Tibial artery (tissue), 4 donors: ENCODE data around the gene ALDH18A1.
"Not testable (repeated sequence)": the region's sequence is repeated elsewhere in the genome, so short reads cannot be mapped to it uniquely, and the experiment has no call there.

ENCODE experiments used
- DNase-seq, 2 donors: peaks; one replicate each; pipeline ENCODE4 v3.0.0-alpha.2; 2019
- H3K27ac ChIP-seq, 2 donors: fragments of 200-600 bp; sonication (generic) in 1 of 2; 1 replicate in 1 of 2; 2 replicates in 1 of 2; pipeline ENCODE4 v1.5.1; 2018 to 2019; ENCODE audit warnings: mild to moderate bottlenecking in 1 of 2
- H3K27me3 ChIP-seq, 2 donors: fragments of 200-600 bp; sonication (generic) in 1 of 2; one replicate each; pipeline versions ENCODE4 v1.5.1 to v1.6.0; 2016 to 2019
- H3K36me3 ChIP-seq, 3 donors: fragments of 200-600 bp; sonication (generic) in 2 of 3; one replicate each; pipeline ENCODE4 v1.5.1; 2016 to 2019; ENCODE audit warnings: mild to moderate bottlenecking in 2 of 3
- H3K4me1 ChIP-seq, 4 donors: fragments of 200-600 bp; sonication (generic) in 2 of 4; 1 replicate in 3 of 4; 2 replicates in 1 of 4; pipeline ENCODE4 v1.5.1; 2016 to 2019
- H3K4me3 ChIP-seq, 2 donors: fragments of 200-600 bp; sonication (generic) in 1 of 2; 1 replicate in 1 of 2; 2 replicates in 1 of 2; pipeline ENCODE4 v1.5.1; 2018 to 2019; ENCODE audit warnings: mild to moderate bottlenecking in 2 of 2
- H3K9me3 ChIP-seq, 3 donors: fragments of 200-600 bp; sonication (generic) in 1 of 3; one replicate each; pipeline ENCODE4 v1.5.1; 2016 to 2019
- CTCF ChIP-seq, 2 experiments: fragments of 200-600 bp in 1 of 2; fragments of 450-650 bp in 1 of 2; IDR thresholded peaks; one replicate each; pipeline ENCODE4 v1.5.1; 2017 to 2019; ENCODE audit warnings: antibody characterized with exemption in 2 of 2, mild to moderate bottlenecking in 1 of 2, moderate library complexity in 1 of 2
- intact Hi-C: fragments of 100-400 bp; cut with DNase I; formaldehyde crosslinking; loops from one replicate; pipeline ENCODE4 v1.15.0; 2023; ENCODE audit warnings: low total_unique reads

The ALDH18A1 gene

GRCh38 chr10:95635319-95635733 lies 21.2 kb downstream of the ALDH18A1 start:
- Histone ChIP-seq H3K36me3 (peaks cover 44 to 88% (median 82%) of the 10 kb centered on the region in 3 donors), H3K27me3 (no peaks in the 10 kb centered on the region), H3K4me3 (no peak overlapping the region), H3K4me1 (no peaks in the 10 kb centered on the region), H3K27ac (no peak overlapping the region), H3K9me3 (no peaks in the 10 kb centered on the region)
- intact Hi-C loops, result no loop called here
- no peak for DNase-seq
- no peak for TF ChIP-seq CTCF (IDR thresholded peaks at IDR 0.05)

- intact Hi-C loops, result no loop called here
- no peak for TF ChIP-seq CTCF (IDR thresholded peaks at IDR 0.05)
- H3K36me3 ChIP-seq, result peaks cover 56 to 93% (median 87%) of the 10 kb centered on the region in 3 donors
- H3K4me1 ChIP-seq, result no peaks in the 10 kb centered on the region
- no peak for DNase-seq
- H3K9me3 ChIP-seq, result no peaks in the 10 kb centered on the region
- H3K4me3 ChIP-seq, result no peak overlapping the region
- H3K27me3 ChIP-seq, result no peaks in the 10 kb centered on the region
- no peak overlapping the region for H3K27ac ChIP-seq
These were observed 27.7 kb downstream of the ALDH18A1 start for GRCh38 chr10:95628786-95629185.

GRCh38 chr10:95626500-95626899 lies 30.0 kb downstream of the ALDH18A1 start:
- Histone ChIP-seq H3K4me1 (no peaks in the 10 kb centered on the region), H3K4me3 (no peak overlapping the region), H3K36me3 (peaks cover 43 to 87% (median 84%) of the 10 kb centered on the region in 3 donors), H3K27ac (no peak overlapping the region), H3K9me3 (no peaks in the 10 kb centered on the region), H3K27me3 (no peaks in the 10 kb centered on the region)
- no peak for TF ChIP-seq CTCF (IDR thresholded peaks at IDR 0.05)
- no peak for DNase-seq
- intact Hi-C loops, result no loop called here

- H3K36me3 ChIP-seq, result peaks cover 45 to 88% (median 85%) of the 10 kb centered on the region in 3 donors
- intact Hi-C loops, H3K4me3 ChIP-seq, H3K27ac ChIP-seq, H3K9me3 ChIP-seq, DNase-seq, H3K27me3 ChIP-seq, H3K4me1 ChIP-seq: not testable (repeated sequence)
These were observed 36.1 kb downstream of the ALDH18A1 start for GRCh38 chr10:95620415-95620814.

- intact Hi-C loops, result no loop called here
- Histone ChIP-seq H3K9me3 (no peaks in the 10 kb centered on the region), H3K27ac (no peak overlapping the region), H3K4me3 (no peak overlapping the region), H3K4me1 (no peaks in the 10 kb centered on the region), H3K27me3 (no peaks in the 10 kb centered on the region), H3K36me3 (peaks cover 33 to 88% (median 87%) of the 10 kb centered on the region in 3 donors)
- no peak for TF ChIP-seq CTCF (IDR thresholded peaks at IDR 0.05)
- no peak for DNase-seq
These were observed 38.4 kb downstream of the ALDH18A1 start for GRCh38 chr10:95618101-95618500.

- no peak overlapping the region for H3K27ac ChIP-seq
- H3K36me3 ChIP-seq, result peaks cover 41 to 96% (median 88%) of the 10 kb centered on the region in 3 donors
- no peak overlapping the region for H3K4me3 ChIP-seq
- no peaks in the 10 kb centered on the region for H3K4me1 ChIP-seq
- no peaks in the 10 kb centered on the region for H3K27me3 ChIP-seq
- intact Hi-C loops, result no loop called here
- no peak for DNase-seq
- no peaks in the 10 kb centered on the region for H3K9me3 ChIP-seq
- no peak for TF ChIP-seq CTCF (IDR thresholded peaks at IDR 0.05)
These were observed 40.1 kb downstream of the ALDH18A1 start for GRCh38 chr10:95616446-95616845.
